HepG2 (cell line): ENCODE measurements around the gene CACHD1. TPM values are rescaled to one million over a fixed set of nuclear protein-coding genes. Genes with fewer than 3 reads are reported as not detected.

ENCODE experiments used
- ATAC-seq: fragments of 200-7000 bp; cut with Tn5 transposase; 3 replicates; pipeline ENCODE4 v1.9.1; 2020; ENCODE audit warnings: mild to moderate bottlenecking, moderate library complexity
- BruUV-seq: library from RNA; stranded (reverse); fragments of 400-500 nt; replicated peaks from 2 replicates; lab custom pipeline; 2021; lab: Mats Ljungman, UMichigan
- CTCF ChIA-PET: fragments of 300-600 bp; formaldehyde crosslinking; extraction: SDS; loops from one replicate; lab custom pipeline; 2021; ENCODE audit warnings: low total read pairs, inconsistent platforms, low intra/inter-chr PET ratio; lab: Yijun Ruan, JAX
- POLR2A ChIA-PET: fragments of 350-600 bp; sonication (Branson Sonifier 250); formaldehyde crosslinking; loops from one replicate; lab custom pipeline; 2020; ENCODE audit warnings: antibody characterized with exemption, inconsistent platforms; lab: Yijun Ruan, JAX
- DNase-seq: peaks from one replicate; pipeline ENCODE4 v3.0.0-alpha.2; 2015; ENCODE audit warnings: low spot score
- FAIRE-seq: peaks from 3 replicates; lab custom pipeline; 2011; peaks lifted over from hg19 to GRCh38; lab: Jason Lieb, UNC
- H2AFZ ChIP-seq: one replicate; pipeline ENCODE4 v1.6.1; 2011; ENCODE audit warnings: low read length, inconsistent platforms
- H3K27ac ChIP-seq: fragments of 300-600 bp; 3 replicates; pipeline ENCODE4 v1.8.0; 2011; ENCODE audit warnings: mixed run types, mild to moderate bottlenecking, mixed read lengths, low read length, inconsistent platforms; ENCODE audit not compliant: insufficient read depth; ENCODE audit errors: extremely low read length
- H3K27me3 ChIP-seq, 2 experiments: fragments of 200-600 bp in 1 of 2; 2 replicates in 1 of 2; 3 replicates in 1 of 2; pipeline versions ENCODE4 v1.6.0 to v1.8.0; 2011; ENCODE audit warnings: low read length in 2 of 2, mild to moderate bottlenecking in 2 of 2, moderate library complexity in 2 of 2, inconsistent platforms in 1 of 2; ENCODE audit not compliant: insufficient read depth in 2 of 2, control insufficient read depth in 1 of 2
- H3K36me3 ChIP-seq, 2 experiments: fragments of 200-600 bp in 1 of 2; replicated peaks in 1 of 2; 2 replicates in 1 of 2; 3 replicates in 1 of 2; pipeline versions ENCODE4 v1.5.1 to v1.8.0; 2011; ENCODE audit warnings: low read length in 2 of 2, inconsistent platforms in 1 of 2; ENCODE audit not compliant: insufficient read depth in 2 of 2, control insufficient read depth in 1 of 2
- H3K4me1 ChIP-seq: 2 replicates; pipeline ENCODE4 v1.5.1; 2012; ENCODE audit warnings: low read length, inconsistent platforms; ENCODE audit not compliant: insufficient read depth
- H3K4me2 ChIP-seq: 2 replicates; pipeline ENCODE4 v1.6.0; 2011; ENCODE audit warnings: low read depth, low read length, inconsistent platforms
- H3K4me3 ChIP-seq, 3 experiments: fragments of 200-600 bp in 1 of 3; sonication (generic), shearing (Covaris generic) in 1 of 3; replicated peaks in 1 of 3; 2 replicates each; pipeline ENCODE4 v1.5.1; 2011 to 2016; ENCODE audit warnings: low read length in 3 of 3, inconsistent platforms in 2 of 3, low read depth in 2 of 3, mild to moderate bottlenecking in 2 of 3, control low read depth in 1 of 3, mixed read lengths in 1 of 3; ENCODE audit not compliant: insufficient read depth in 1 of 3
- H3K79me2 ChIP-seq: one replicate; pipeline ENCODE4 v1.6.1; 2011; ENCODE audit warnings: low read length, inconsistent platforms; ENCODE audit not compliant: insufficient read depth
- H3K9ac ChIP-seq: 2 replicates; pipeline ENCODE4 v1.6.0; 2011; ENCODE audit warnings: mild to moderate bottlenecking, low read depth, low read length, inconsistent platforms; ENCODE audit not compliant: insufficient read depth
- H3K9me3 ChIP-seq: 2 replicates; pipeline ENCODE4 v1.5.1; 2012; ENCODE audit warnings: mild to moderate bottlenecking, low read length
- H4K20me1 ChIP-seq: 2 replicates; pipeline ENCODE4 v1.6.0; 2011; ENCODE audit warnings: inconsistent platforms, mild to moderate bottlenecking, low read length, moderate library complexity; ENCODE audit not compliant: insufficient read depth
- ATF3 ChIP-seq: sonication (generic); formaldehyde crosslinking; IDR thresholded peaks from 2 replicates; pipeline ENCODE4 v1.4.0; 2020; ENCODE audit warnings: missing genetic modification reagents
- CAMTA2 ChIP-seq: sonication (generic); formaldehyde crosslinking; IDR thresholded peaks from 2 replicates; pipeline ENCODE4 v1.4.0; 2020; ENCODE audit warnings: mild to moderate bottlenecking, missing genetic modification reagents, borderline replicate concordance
- DBP ChIP-seq: sonication (generic); formaldehyde crosslinking; IDR thresholded peaks from 2 replicates; pipeline ENCODE4 v1.4.0; 2020; ENCODE audit warnings: missing genetic modification reagents; ENCODE audit errors: not compliant biosample characterization
- NFIC ChIP-seq: IDR thresholded peaks from 2 replicates; pipeline ENCODE4 v1.6.1; 2012; ENCODE audit warnings: mild to moderate bottlenecking, low read length, inconsistent platforms
- ONECUT2 ChIP-seq: sonication (generic); formaldehyde crosslinking; IDR thresholded peaks from 2 replicates; pipeline ENCODE4 v1.4.0; 2020; ENCODE audit warnings: missing genetic modification reagents
- PAF1 ChIP-seq: IDR thresholded peaks from 2 replicates; pipeline ENCODE4 v1.6.1; 2016; ENCODE audit warnings: missing genetic modification reagents, missing compliant biosample characterization
- SIN3A ChIP-seq: IDR thresholded peaks from 2 replicates; pipeline ENCODE4 v1.6.1; 2011; ENCODE audit warnings: low read depth, mild to moderate bottlenecking, control low read depth, low read length, borderline replicate concordance
- TFAP4 ChIP-seq: sonication (generic); IDR thresholded peaks from 2 replicates; pipeline ENCODE4 v1.6.1; 2016; ENCODE audit warnings: low read depth, borderline replicate concordance
- ZGPAT ChIP-seq: IDR thresholded peaks from 2 replicates; pipeline ENCODE4 v1.6.1; 2016; ENCODE audit warnings: mild to moderate bottlenecking
- ZNF20 ChIP-seq: sonication (generic); formaldehyde crosslinking; IDR thresholded peaks from 2 replicates; pipeline ENCODE4 v1.4.0; 2020; ENCODE audit warnings: mild to moderate bottlenecking, moderate library complexity, missing genetic modification reagents
- ZNF318 ChIP-seq: sonication (generic); formaldehyde crosslinking; IDR thresholded peaks from 2 replicates; pipeline ENCODE4 v1.4.0; 2020; ENCODE audit warnings: mild to moderate bottlenecking, missing genetic modification reagents
- ZNF335 ChIP-seq: sonication (generic); formaldehyde crosslinking; IDR thresholded peaks from 2 replicates; pipeline ENCODE4 v1.4.0; 2020; ENCODE audit warnings: missing genetic modification reagents
- WGBS: methylation state at CpG from one replicate; pipeline ENCODE4 v1.1.6; 2017; ENCODE audit warnings: low lambda C conversion rate; 5-methylcytosine and 5-hydroxymethylcytosine counted together
- in situ Hi-C: cut with HindIII; loops from 2 replicates; pipeline ENCODE4 v1.10.0; 2017; ENCODE audit warnings: low pct_unique_long_range_greater_than_20kb; ENCODE audit not compliant: extremely low pct_ligation_motif_present
- intact Hi-C: fragments of 100-400 bp; cut with micrococcal nuclease; formaldehyde crosslinking; loops from one replicate; pipeline ENCODE4 v1.10.0; 2022; ENCODE audit not compliant: unreplicated experiment
- polyA plus RNA-seq, 8 experiments: library from polyadenylated mRNA; depleted of rRNA in 3 of 8; stranded (reverse) in 7 of 8; unstranded in 1 of 8; fragments of >200 nt; fragmentation: Illumina TruSeq in 4 of 8; extraction: Trizol in 4 of 8; gene quantifications; 2 replicates each; pipeline versions ENCODE4 v1.2.1 to v1.2.3, GENCODE V29; 2011 to 2016; ENCODE audit warnings: low read depth in 4 of 8, missing spikeins in 1 of 8, mixed read lengths in 1 of 8; ENCODE audit not compliant: insufficient read depth in 1 of 8
- total RNA-seq, 5 experiments: library from RNA; depleted of rRNA; stranded (reverse); fragments of >200 nt; fragmentation: Illumina TruSeq; extraction: Trizol; gene quantifications; 2 replicates each; pipeline ENCODE4 v1.2.3, GENCODE V29; 2016; ENCODE audit warnings: low read depth in 1 of 5

Gene CACHD1
- total and polyA plus RNA-seq, 2 of the 13 experiments (the other 11 are each of a cell fraction or from before 2014, with no cell fraction given): 0.11 TPM; not detected in 1

GRCh38 chr1:64715186-64715585 lies 245.3 kb downstream of the CACHD1 start (continued):
- TF ChIP-seq SIN3A: no peak

GRCh38 chr1:64721135-64721534 lies 251.2 kb downstream of the CACHD1 start:
- Histone ChIP-seq H3K27me3 (0 out of 5 replicates have a peak, but pooled peaks cover 0 to 3% of the 10 kb centered on the region in 2 experiments), H3K4me1 (no peaks in the 10 kb centered on the region), H3K36me3 (no peaks in the 10 kb centered on the region), H3K4me2 (no peak overlapping the region), H4K20me1 (no peaks in the 10 kb centered on the region), H3K9me3 (no peaks in the 10 kb centered on the region), H2AFZ (no peak overlapping the region), H3K4me3 (no peak overlapping the region), H3K79me2 (no peaks in the 10 kb centered on the region), H3K27ac (no peak overlapping the region), H3K9ac (no peak overlapping the region)
- BruUV-seq: no TSS peak
- no peak for FAIRE-seq
- in situ Hi-C loops (no loop called here), intact Hi-C loops (no loop called here)
- ATAC-seq: no peak
- 1% methylated on average over 2 of the region's 2 CpGs for WGBS
- ChIA-PET CTCF (no interaction called here), POLR2A (no interaction called here)
- DNase-seq: no peak
- TF ChIP-seq ATF3 (CRISPR knock-in tag) (no peak), ZNF335 (CRISPR knock-in tag) (no peak), ZGPAT (CRISPR knock-in tag) (no peak), ZNF20 (CRISPR knock-in tag) (no peak), CAMTA2 (no peak), TFAP4 (no peak), NFIC (no peak), ZNF318 (CRISPR knock-in tag) (no peak), ONECUT2 (CRISPR knock-in tag) (no peak), DBP (CRISPR knock-in tag) (no peak), PAF1 (CRISPR knock-in tag) (no peak)
